HG03469 (cell line): ENCODE measurements around the gene TRIM27.
"Not testable (repeated sequence)": the region's sequence is repeated elsewhere in the genome, so short reads cannot be mapped to it uniquely, and the experiment has no call there.

ENCODE experiments used
- ATAC-seq: cut with Tn5 transposase; IDR thresholded peaks from one replicate; pipeline ENCODE4 v1.9.1; 2021; ENCODE audit warnings: mild to moderate bottlenecking, moderate library complexity, moderate number of reproducible peaks; ENCODE audit not compliant: unreplicated experiment

TRIM27 gene, protein sequence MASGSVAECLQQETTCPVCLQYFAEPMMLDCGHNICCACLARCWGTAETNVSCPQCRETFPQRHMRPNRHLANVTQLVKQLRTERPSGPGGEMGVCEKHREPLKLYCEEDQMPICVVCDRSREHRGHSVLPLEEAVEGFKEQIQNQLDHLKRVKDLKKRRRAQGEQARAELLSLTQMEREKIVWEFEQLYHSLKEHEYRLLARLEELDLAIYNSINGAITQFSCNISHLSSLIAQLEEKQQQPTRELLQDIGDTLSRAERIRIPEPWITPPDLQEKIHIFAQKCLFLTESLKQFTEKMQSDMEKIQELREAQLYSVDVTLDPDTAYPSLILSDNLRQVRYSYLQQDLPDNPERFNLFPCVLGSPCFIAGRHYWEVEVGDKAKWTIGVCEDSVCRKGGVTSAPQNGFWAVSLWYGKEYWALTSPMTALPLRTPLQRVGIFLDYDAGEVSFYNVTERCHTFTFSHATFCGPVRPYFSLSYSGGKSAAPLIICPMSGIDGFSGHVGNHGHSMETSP

DNA sequence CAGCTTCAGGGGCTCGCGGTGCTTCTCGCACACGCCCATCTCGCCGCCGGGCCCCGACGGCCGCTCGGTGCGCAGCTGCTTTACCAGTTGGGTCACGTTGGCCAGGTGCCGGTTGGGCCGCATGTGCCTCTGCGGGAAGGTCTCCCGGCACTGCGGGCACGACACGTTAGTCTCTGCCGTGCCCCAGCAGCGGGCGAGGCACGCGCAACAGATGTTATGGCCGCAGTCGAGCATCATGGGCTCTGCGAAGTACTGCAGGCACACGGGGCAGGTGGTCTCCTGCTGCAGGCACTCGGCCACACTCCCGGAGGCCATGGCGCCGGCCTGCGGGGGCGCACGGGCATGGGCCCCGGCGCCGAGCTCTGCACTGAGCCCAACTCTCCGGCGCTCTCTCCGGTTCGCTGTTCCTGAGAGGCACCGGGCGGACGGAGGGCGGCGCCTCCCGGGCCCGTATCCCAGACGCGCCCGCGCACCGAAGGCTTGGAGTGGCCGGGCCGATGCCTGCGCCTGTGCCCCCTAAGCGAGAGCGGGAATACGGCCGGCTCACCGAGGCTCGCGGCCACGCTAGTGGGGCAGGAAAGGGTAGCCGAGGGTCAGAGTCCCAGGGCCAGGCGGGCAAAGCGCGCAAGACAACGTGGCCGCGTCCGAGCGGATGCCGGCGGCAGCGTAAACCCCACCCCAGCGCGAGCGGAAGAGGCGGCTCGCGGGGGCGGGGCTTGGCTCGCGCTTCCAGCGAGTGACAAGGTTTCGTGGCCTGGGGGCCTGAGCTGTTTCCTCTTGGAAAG lies at the start of gene TRIM27:
Gene TRIM27 (minus strand): TSS at position 668 of the 785 bp plus-strand sequence. CDS start 353 bp downstream, at position 315.
- peak; percentile 68 for ATAC-seq

- ATAC-seq, result not testable (repeated sequence)
Observed at GRCh38 chr6:28970056-28970455, 46.3 kb upstream of the TRIM27 start.

DNA sequence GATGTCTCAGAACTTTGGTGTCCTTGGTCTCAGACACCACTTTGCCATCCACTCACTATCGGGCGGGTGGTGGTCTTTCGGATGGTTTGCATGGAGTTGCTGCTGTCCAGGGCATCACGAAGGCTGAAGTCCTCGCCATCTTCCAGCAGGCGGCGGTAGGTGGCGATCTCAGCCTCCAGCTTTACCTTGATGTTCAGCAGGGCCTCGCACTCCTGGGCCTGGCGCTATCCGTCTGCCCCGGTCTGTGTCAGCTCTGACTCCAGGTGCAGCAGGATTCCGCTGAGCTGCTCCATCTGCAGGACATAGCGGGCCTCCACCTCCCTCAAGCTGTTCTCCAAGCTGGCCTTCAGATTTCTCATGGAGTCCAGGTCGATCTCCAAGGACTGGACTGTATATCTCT lies 45.3 kb upstream of the TRIM27 start:
- ATAC-seq, result no peak

DNA sequence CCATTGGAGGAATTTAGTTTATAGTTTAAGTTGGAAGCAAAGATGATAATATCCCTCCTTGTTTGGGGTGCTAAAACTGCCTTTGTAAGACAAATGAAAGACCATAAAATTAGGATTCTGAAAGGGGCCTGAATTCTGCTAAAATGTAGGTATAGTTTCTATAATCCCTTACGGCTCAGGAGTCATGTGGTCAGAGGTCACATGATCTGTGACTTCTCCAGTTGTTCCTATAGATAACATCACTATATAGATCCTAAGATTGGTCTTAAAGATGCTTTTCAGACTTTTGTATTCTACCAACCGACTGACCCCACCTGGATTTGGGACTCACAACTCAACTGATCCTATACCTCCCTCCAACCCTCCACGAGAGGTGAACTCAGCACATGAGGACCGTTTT lies 44.7 kb upstream of the TRIM27 start:
- no peak for ATAC-seq

DNA sequence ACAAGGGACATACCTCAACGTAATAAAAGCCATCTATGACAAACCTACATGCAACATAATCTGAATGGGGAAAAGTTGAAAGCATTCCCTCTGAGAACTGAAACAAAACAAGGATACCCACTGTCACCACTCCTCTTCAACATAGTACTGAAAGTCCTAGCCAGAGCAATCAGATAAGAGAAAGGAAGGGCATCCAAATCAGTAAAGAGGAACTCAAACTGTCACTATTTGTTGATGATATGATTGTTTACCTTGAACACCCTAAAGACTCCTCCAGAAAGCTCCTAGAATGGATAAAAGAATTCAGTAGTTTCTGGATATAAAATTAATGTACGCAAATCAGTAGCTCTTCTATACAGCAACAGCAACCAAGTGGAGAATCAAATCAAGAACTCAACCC lies 41.9 kb upstream of the TRIM27 start:
- ATAC-seq, result no peak

GRCh38 chr6:28960846-28961500 lies 37.2 kb upstream of the TRIM27 start:
- no peak for ATAC-seq

DNA sequence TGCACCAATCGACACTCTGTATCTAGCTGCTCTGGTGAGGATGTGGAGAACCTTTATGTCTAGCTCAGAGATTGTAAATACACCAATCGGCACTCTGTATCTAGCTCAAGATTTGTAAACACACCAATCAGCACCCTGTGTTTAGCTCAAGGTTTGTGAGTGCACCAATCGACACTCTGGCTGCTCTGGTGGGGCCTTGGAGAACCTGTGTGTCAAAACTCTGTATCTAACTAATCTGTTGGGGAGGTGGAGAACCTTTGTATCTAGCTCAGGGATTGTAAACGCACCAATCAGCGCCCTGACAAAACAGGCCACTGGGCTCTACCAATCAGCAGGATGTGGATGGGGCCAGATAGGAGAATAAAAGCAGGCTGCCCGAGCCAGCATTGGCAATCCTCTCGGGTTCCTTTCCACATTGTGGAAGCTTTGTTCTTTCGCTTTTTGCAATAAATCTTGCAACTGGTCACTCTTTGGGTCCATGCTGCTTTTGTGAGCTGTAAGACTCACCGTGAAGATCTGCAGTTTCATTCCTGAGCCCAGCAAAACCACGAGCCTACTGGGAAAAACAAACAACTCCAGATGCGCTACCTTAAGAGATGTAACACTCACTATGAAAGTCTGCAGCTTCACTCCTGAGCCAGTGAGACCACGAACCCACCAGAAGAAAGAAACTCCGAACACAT lies 34.9 kb upstream of the TRIM27 start:
- ATAC-seq, result not testable (repeated sequence)

DNA sequence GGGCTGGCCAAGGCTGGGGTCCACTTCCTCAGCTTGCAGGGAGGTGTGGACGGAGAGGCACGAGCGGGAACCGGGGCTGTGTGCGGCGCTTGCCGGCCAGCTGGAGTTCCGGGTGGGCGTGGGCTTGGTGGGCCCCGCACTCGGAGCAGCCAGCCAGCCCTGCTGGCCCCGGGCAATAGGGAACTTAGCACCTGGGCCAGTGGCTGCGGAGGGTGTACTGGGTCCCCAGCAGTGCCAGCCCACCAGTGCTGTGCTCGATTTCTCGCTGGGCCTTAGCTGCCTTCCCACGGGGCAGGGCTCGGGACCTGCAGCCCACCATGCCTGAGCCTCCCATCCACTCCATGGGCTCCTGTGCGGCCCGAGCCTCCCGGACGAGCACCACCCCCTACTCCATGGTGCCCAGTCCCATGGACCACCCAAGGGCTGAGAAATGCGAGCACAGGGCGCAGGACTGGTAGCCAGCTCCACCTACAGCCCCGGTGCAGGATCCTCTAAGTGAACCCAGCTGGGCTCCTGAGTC lies 34.1 kb upstream of the TRIM27 start:
- ATAC-seq, result not testable (repeated sequence)

GRCh38 chr6:28956331-28956730 lies 32.5 kb upstream of the TRIM27 start:
- no peak for ATAC-seq

GRCh38 chr6:28953585-28954258 lies 29.9 kb upstream of the TRIM27 start:
- ATAC-seq, result no peak

DNA sequence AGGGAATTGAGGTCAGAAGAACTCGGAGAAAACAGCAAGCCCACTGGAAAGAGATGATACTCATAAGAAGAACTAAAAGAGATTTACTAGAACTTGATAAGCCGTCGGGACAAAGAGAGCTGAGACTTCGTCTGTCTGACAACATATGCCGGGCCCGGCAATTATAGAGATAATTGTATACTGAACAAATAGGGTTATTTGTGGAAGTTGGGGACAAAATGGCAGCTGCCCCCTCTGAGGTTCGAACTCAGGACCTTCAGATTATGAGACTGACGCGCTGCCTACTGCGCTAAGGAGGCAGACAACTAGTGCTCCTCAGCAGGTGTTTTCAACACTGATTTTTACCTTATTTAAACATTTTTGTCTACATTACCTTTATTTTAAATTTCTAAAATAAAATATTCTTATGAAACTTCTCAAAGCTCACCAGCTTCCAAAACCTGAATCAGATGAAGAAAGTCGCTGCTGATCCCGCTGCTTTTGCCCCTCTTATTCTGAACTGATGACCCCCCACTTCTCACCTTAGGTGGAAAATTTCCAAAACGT lies 29.3 kb upstream of the TRIM27 start:
- no peak for ATAC-seq

GRCh38 chr6:28949656-28950195 lies 25.9 kb upstream of the TRIM27 start:
- ATAC-seq, result not testable (repeated sequence)

GRCh38 chr6:28948782-28949486 lies 25.1 kb upstream of the TRIM27 start:
- no peak for ATAC-seq

DNA sequence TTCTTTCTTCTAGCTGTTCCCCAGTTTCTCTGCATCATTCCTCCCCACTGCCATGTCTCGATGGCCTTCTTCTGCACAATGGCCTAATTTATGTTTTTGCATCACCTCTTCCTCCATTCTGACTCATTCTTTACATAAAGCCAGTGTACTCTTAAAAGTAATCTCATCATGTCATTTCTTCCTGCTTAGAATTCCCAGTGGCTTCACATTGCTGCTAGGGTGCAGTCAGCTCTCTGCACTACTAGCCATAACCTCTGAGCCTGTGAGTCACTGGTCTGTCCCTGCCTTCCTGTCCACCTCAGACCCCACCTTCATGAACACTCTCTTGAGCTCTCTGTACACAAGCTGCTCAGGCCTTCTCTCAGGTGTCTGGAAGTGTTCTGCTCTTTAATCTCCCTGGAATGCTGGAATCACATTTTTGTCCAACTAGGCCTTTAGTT lies 24.1 kb upstream of the TRIM27 start:
- ATAC-seq, result no peak

- no peak for ATAC-seq
Observed at GRCh38 chr6:28947067-28947765, 23.4 kb upstream of the TRIM27 start.

GRCh38 chr6:28945349-28945748 lies 21.6 kb upstream of the TRIM27 start:
- no peak for ATAC-seq

GRCh38 chr6:28944412-28944865 lies 20.7 kb upstream of the TRIM27 start:
- no peak for ATAC-seq
